HepG2 (cell line): ENCODE data around the gene CSNK2B. TPM values are rescaled to one million over a fixed set of nuclear protein-coding genes. Genes with fewer than 3 reads are reported as not detected.

ENCODE experiments used
- ADNP ChIP-seq: sonication (generic); formaldehyde crosslinking; IDR thresholded peaks from 2 replicates; pipeline ENCODE4 v1.4.0; 2020; ENCODE audit warnings: missing genetic modification reagents
- CEBPB ChIP-seq: IDR thresholded peaks from 2 replicates; pipeline ENCODE4 v1.6.1; 2011; ENCODE audit warnings: low read depth, low read length, improper control_type of control experiment, borderline replicate concordance
- CSRNP1 ChIP-seq: sonication (generic); formaldehyde crosslinking; IDR thresholded peaks from 2 replicates; pipeline ENCODE4 v1.8.1; 2023; ENCODE audit warnings: mild to moderate bottlenecking, missing genetic modification reagents
- ELF1 ChIP-seq: sonication (generic); formaldehyde crosslinking; IDR thresholded peaks from 2 replicates; pipeline ENCODE4 v1.4.0; 2020; ENCODE audit warnings: missing genetic modification reagents
- FOXA3 ChIP-seq: IDR thresholded peaks from 2 replicates; pipeline ENCODE4 v1.6.1; 2016; ENCODE audit warnings: missing genetic modification reagents, missing compliant biosample characterization
- HNRNPH1 ChIP-seq: fragments of 200-400 bp; formaldehyde crosslinking; optimal IDR thresholded peaks from 2 replicates; pipeline ENCODE3; 2017; ENCODE audit warnings: mild to moderate bottlenecking, low read depth, low read length
- MAFK ChIP-seq, 2 experiments: IDR thresholded peaks in 1 of 2; conservative IDR thresholded peaks in 1 of 2; 2 replicates each; pipeline ENCODE4 v1.6.1; 2011; ENCODE audit warnings: improper control_type of control experiment in 2 of 2, low read length in 2 of 2
- MNT ChIP-seq: fragments of 450-650 bp; IDR thresholded peaks from 2 replicates; pipeline ENCODE4 v1.6.1; 2016
- NCOA1 ChIP-seq: sonication (generic); formaldehyde crosslinking; IDR thresholded peaks from 2 replicates; pipeline ENCODE4 v1.9.0; 2021; ENCODE audit warnings: missing genetic modification reagents
- NFYC ChIP-seq: IDR thresholded peaks from 2 replicates; pipeline ENCODE4 v1.6.1; 2016; ENCODE audit warnings: missing genetic modification reagents, missing compliant biosample characterization
- PHF8 ChIP-seq: sonication (generic); formaldehyde crosslinking; IDR thresholded peaks from 2 replicates; pipeline ENCODE4 v1.5.0; 2020; ENCODE audit warnings: missing genetic modification reagents
- RARG ChIP-seq: sonication (generic); formaldehyde crosslinking; IDR thresholded peaks from 2 replicates; pipeline ENCODE4 v1.4.0; 2020; ENCODE audit warnings: low read depth, mild to moderate bottlenecking, missing genetic modification reagents
- SALL2 ChIP-seq: sonication (generic); formaldehyde crosslinking; IDR thresholded peaks from 2 replicates; pipeline ENCODE4 v1.8.1; 2023; ENCODE audit warnings: mild to moderate bottlenecking, missing genetic modification reagents, inconsistent platforms
- SIN3B ChIP-seq: fragments of 150-350 bp; IDR thresholded peaks from 2 replicates; pipeline ENCODE4 v1.6.1; 2014; ENCODE audit warnings: low read length
- SMC3 ChIP-seq: IDR thresholded peaks from 2 replicates; pipeline ENCODE4 v1.6.1; 2011; ENCODE audit warnings: low read length, improper control_type of control experiment
- SOX6 ChIP-seq, 2 experiments: fragments of 450-650 bp in 1 of 2; sonication (generic) in 1 of 2; formaldehyde crosslinking in 1 of 2; IDR thresholded peaks; 2 replicates each; pipeline versions ENCODE4 v1.4.0 to v1.6.1; 2017 to 2020; ENCODE audit warnings: antibody characterized with exemption in 1 of 2, mild to moderate bottlenecking in 1 of 2, missing genetic modification reagents in 1 of 2
- TBX2 ChIP-seq: sonication (generic); formaldehyde crosslinking; IDR thresholded peaks from 2 replicates; pipeline ENCODE4 v1.5.0; 2020; ENCODE audit warnings: missing genetic modification reagents, mild to moderate bottlenecking, borderline replicate concordance
- ZBTB49 ChIP-seq: sonication (generic); formaldehyde crosslinking; IDR thresholded peaks from 2 replicates; pipeline ENCODE4 v1.4.0; 2020; ENCODE audit warnings: missing genetic modification reagents, borderline replicate concordance
- ZNF510 ChIP-seq: sonication (generic); formaldehyde crosslinking; IDR thresholded peaks from 2 replicates; pipeline ENCODE4 v1.4.0; 2020; ENCODE audit warnings: low read depth, mild to moderate bottlenecking, missing genetic modification reagents
- ZNF570 ChIP-seq: sonication (generic); formaldehyde crosslinking; IDR thresholded peaks from 2 replicates; pipeline ENCODE4 v1.4.0; 2020; ENCODE audit warnings: mild to moderate bottlenecking, missing genetic modification reagents, borderline replicate concordance
- ZNF607 ChIP-seq: sonication (generic); formaldehyde crosslinking; IDR thresholded peaks from 2 replicates; pipeline ENCODE4 v1.5.1; 2020; ENCODE audit warnings: missing genetic modification reagents, mild to moderate bottlenecking, borderline replicate concordance
- ZNF891 ChIP-seq: sonication (generic); formaldehyde crosslinking; IDR thresholded peaks from 2 replicates; pipeline ENCODE4 v1.5.0; 2020; ENCODE audit warnings: mild to moderate bottlenecking, missing genetic modification reagents
- ZSCAN5A ChIP-seq: sonication (generic); formaldehyde crosslinking; IDR thresholded peaks from 2 replicates; pipeline ENCODE4 v1.8.0; 2022; ENCODE audit warnings: mild to moderate bottlenecking, missing genetic modification reagents, borderline replicate concordance
- polyA plus RNA-seq, 8 experiments: library from polyadenylated mRNA; depleted of rRNA in 3 of 8; stranded (reverse) in 7 of 8; unstranded in 1 of 8; fragments of >200 nt; fragmentation: Illumina TruSeq in 4 of 8; extraction: Trizol in 4 of 8; gene quantifications; 2 replicates each; pipeline versions ENCODE4 v1.2.1 to v1.2.3, GENCODE V29; 2011 to 2016; ENCODE audit warnings: low read depth in 4 of 8, missing spikeins in 1 of 8, mixed read lengths in 1 of 8; ENCODE audit not compliant: insufficient read depth in 1 of 8
- total RNA-seq, 5 experiments: library from RNA; depleted of rRNA; stranded (reverse); fragments of >200 nt; fragmentation: Illumina TruSeq; extraction: Trizol; gene quantifications; 2 replicates each; pipeline ENCODE4 v1.2.3, GENCODE V29; 2016; ENCODE audit warnings: low read depth in 1 of 5

The CSNK2B gene
- total and polyA plus RNA-seq, 2 of the 13 experiments (the other 11 are each of a cell fraction or from before 2014, with no cell fraction given): 111 to 296 TPM

- TF ChIP-seq MNT: peak; percentile 60
- TF ChIP-seq NCOA1: 0 out of 2 replicates have a peak, but pooled peaks have one; percentile 5
- TF ChIP-seq ELF1 (CRISPR knock-in tag): peak; percentile 52; the same call in 1 of the 2 replicates
- peak; percentile 86; the same call in 1 of the 2 replicates for TF ChIP-seq ZNF510 (CRISPR knock-in tag)
- TF ChIP-seq ZNF607 (CRISPR knock-in tag): peak; percentile 59; the same call in 1 of the 2 replicates
- peak; percentile 79 for TF ChIP-seq CEBPB
- no peak for TF ChIP-seq SOX6 (IDR thresholded peaks at IDR 0.05)
- peak; percentile 64 for TF ChIP-seq SOX6 (CRISPR knock-in tag; IDR thresholded peaks at IDR 0.05)
- peak; percentile 84; the same call in 1 of the 2 replicates for TF ChIP-seq CSRNP1
- TF ChIP-seq ZNF570 (CRISPR knock-in tag): no peak
- TF ChIP-seq PHF8 (CRISPR knock-in tag): peak; percentile 65; the same call in 1 of the 2 replicates
- TF ChIP-seq ZBTB49 (CRISPR knock-in tag): no peak
- peak; percentile 24 to 43; a peak in 2 of 4 replicates for TF ChIP-seq MAFK (conservative IDR thresholded peaks at IDR 0.05 in 1 of 2, IDR thresholded peaks at IDR 0.05 in 1 of 2; ENCODE audit: low read length in 2 of 2)
- no peak for TF ChIP-seq SMC3
- TF ChIP-seq ADNP (CRISPR knock-in tag): no peak
- TF ChIP-seq FOXA3: peak; percentile 45
- peak; percentile 66 for TF ChIP-seq HNRNPH1
- TF ChIP-seq ZNF891 (CRISPR knock-in tag): peak; percentile 23; the same call in 1 of the 2 replicates
- peak; percentile 79 for TF ChIP-seq NFYC (CRISPR knock-in tag)
- TF ChIP-seq SALL2: peak; percentile 44; the same call in 1 of the 2 replicates
- peak; percentile 75; the same call in 1 of the 2 replicates for TF ChIP-seq SIN3B
- peak; percentile 91; the same call in 1 of the 2 replicates for TF ChIP-seq RARG (CRISPR knock-in tag)
- TF ChIP-seq TBX2 (CRISPR knock-in tag): peak; percentile 97
- peak; percentile 85; the same call in 1 of the 2 replicates for TF ChIP-seq ZSCAN5A
These were observed 45.9 kb upstream of the CSNK2B start (continued) for GRCh38 chr6:31619805-31620585.
